NCI-H1048 (cell line): ENCODE data around the gene SIRT1.
"Not testable (repeated sequence)": the region's sequence is repeated elsewhere in the genome, so short reads cannot be mapped to it uniquely, and the experiment has no call there.

Experiments used
- DNase-seq: peaks from one replicate; lab custom pipeline; 2025; lab: John Stamatoyannopoulos, UW

The SIRT1 gene

GRCh38 chr10:67877421-67877820, 7.0 kb upstream of the SIRT1 start:
- DNase-seq = not testable (repeated sequence)

GRCh38 chr10:67878133-67878532, 6.3 kb upstream of the SIRT1 start:
- DNase-seq = no peak

- no peak for DNase-seq
Observed at GRCh38 chr10:67883710-67884312, 645 bp upstream of the SIRT1 start.

- peak; percentile 31 for DNase-seq
Observed at GRCh38 chr10:67884842-67885670, 600 bp downstream of the SIRT1 start.

GRCh38 chr10:67893637-67894036, 9.2 kb downstream of the SIRT1 start:
- no peak for DNase-seq

- no peak for DNase-seq
Observed at GRCh38 chr10:67903581-67903980, 19.1 kb downstream of the SIRT1 start.

- DNase-seq = no peak
Observed at GRCh38 chr10:67912331-67912946, 28.0 kb downstream of the SIRT1 start.

GRCh38 chr10:67914777-67915340, 30.4 kb downstream of the SIRT1 start:
- no peak for DNase-seq

GRCh38 chr10:67917169-67917568, 32.7 kb downstream of the SIRT1 start:
- no peak for DNase-seq

GRCh38 chr10:67917679-67918078, 33.2 kb downstream of the SIRT1 start:
- no peak for DNase-seq

- no peak for DNase-seq
Observed at GRCh38 chr10:67921065-67921464, 36.6 kb downstream of the SIRT1 start.

- no peak for DNase-seq
Observed at GRCh38 chr10:67923551-67923950, 39.1 kb downstream of the SIRT1 start.

- DNase-seq = no peak
Observed at GRCh38 chr10:67924136-67924535, 39.7 kb downstream of the SIRT1 start.

- DNase-seq = no peak
Observed at GRCh38 chr10:67925449-67926005, 41.1 kb downstream of the SIRT1 start.

GRCh38 chr10:67926951-67927350, 42.5 kb downstream of the SIRT1 start:
- DNase-seq = no peak

GRCh38 chr10:67933199-67933598, 48.7 kb downstream of the SIRT1 start:
- DNase-seq = no peak

GRCh38 chr10:67934336-67934735, 49.9 kb downstream of the SIRT1 start:
- DNase-seq = no peak

- no peak for DNase-seq
Observed at GRCh38 chr10:67935223-67935622, 50.8 kb downstream of the SIRT1 start.

- DNase-seq = no peak
Observed at GRCh38 chr10:67936416-67936815, 52.0 kb downstream of the SIRT1 start.

- no peak for DNase-seq
Observed at GRCh38 chr10:67943917-67944316, 59.5 kb downstream of the SIRT1 start.

GRCh38 chr10:67955614-67956013, 71.2 kb downstream of the SIRT1 start:
- no peak for DNase-seq

- DNase-seq = no peak
Observed at GRCh38 chr10:67959839-67960476, 75.5 kb downstream of the SIRT1 start.
